ENCODE data around the gene SLC25A25. TPM values are rescaled to one million over a fixed set of nuclear protein-coding genes. Genes with fewer than 3 reads are reported as not detected.
A peak's percentile ranks its signal among the peaks of the same experiment; 100 is the strongest.

Gene SLC25A25
- total RNA-seq, 3 donors from 2014 or later, result 27.2 to 43.9 (median 33.1) TPM

- Histone ChIP-seq H3K4me3 (peak overlapping the region in 1 of 3 donors; percentile 19), H3K27ac (peak overlapping the region; percentile 93 to 94), H3K27me3 (no peaks in the 10 kb centered on the region), H3K9me3 (no peaks in the 10 kb centered on the region), H3K36me3 (no peaks in the 10 kb centered on the region), H3K4me1 (peaks cover 9 to 20% of the 10 kb centered on the region in 2 donors)
- intact Hi-C loops (cut with DNase I; ENCODE audit: low total_unique reads), result no loop called here
- no peak for DNase-seq (ENCODE audit: low spot score in 2 of 2)
- TF ChIP-seq POLR2AphosphoS5 (IDR thresholded peaks at IDR 0.05), result no peak
- no peak for TF ChIP-seq CTCF (IDR thresholded peaks at IDR 0.05)
- no peak for TF ChIP-seq POLR2A (IDR thresholded peaks at IDR 0.05)
These were observed 80.5 kb downstream of the SLC25A25 start for GRCh38 chr9:128148509-128149000.

GRCh38 chr9:128149001-128149701 is 81.1 kb downstream of the SLC25A25 start, which contains the start of gene LCN2:
Gene LCN2 (plus strand): TSS chr9:128149453. CDS start chr9:128149526, 73 bp downstream.
- Histone ChIP-seq H3K4me1 (peaks cover 9 to 20% of the 10 kb centered on the region in 2 donors), H3K36me3 (no peaks in the 10 kb centered on the region), H3K27me3 (no peaks in the 10 kb centered on the region), H3K27ac (peak within 1 kb of the TSS; percentile 93 to 94), H3K9me3 (no peaks in the 10 kb centered on the region), H3K4me3 (peak within 1 kb of the TSS in 1 of 3 donors; percentile 39)
- DNase-seq (ENCODE audit: low spot score in 2 of 2), result peak; percentile 73 to 90
- intact Hi-C loops (cut with DNase I; ENCODE audit: low total_unique reads), result no loop called here
- no peak for TF ChIP-seq CTCF (IDR thresholded peaks at IDR 0.05)
- peak; percentile 29 to 79 (median 73) for TF ChIP-seq POLR2AphosphoS5 (IDR thresholded peaks at IDR 0.05)

GRCh38 chr9:128149951-128150593 is 82.0 kb downstream of the SLC25A25 start:
- DNase-seq (ENCODE audit: low spot score in 2 of 2), result no peak
- Histone ChIP-seq H3K27ac (peak overlapping the region; percentile 93 to 94), H3K9me3 (no peaks in the 10 kb centered on the region), H3K4me1 (peaks cover 9 to 20% of the 10 kb centered on the region in 2 donors), H3K27me3 (no peaks in the 10 kb centered on the region), H3K4me3 (no peak overlapping the region), H3K36me3 (no peaks in the 10 kb centered on the region)
- no peak for TF ChIP-seq CTCF (IDR thresholded peaks at IDR 0.05)
- no peak for TF ChIP-seq POLR2AphosphoS5 (IDR thresholded peaks at IDR 0.05)
- no peak for TF ChIP-seq POLR2A (IDR thresholded peaks at IDR 0.05)
- intact Hi-C loops (cut with DNase I; ENCODE audit: low total_unique reads), result no loop called here

GRCh38 chr9:128150594-128151308 is 82.7 kb downstream of the SLC25A25 start:
- Histone ChIP-seq H3K4me3 (no peak overlapping the region), H3K27me3 (no peaks in the 10 kb centered on the region), H3K36me3 (no peaks in the 10 kb centered on the region), H3K9me3 (no peaks in the 10 kb centered on the region), H3K4me1 (peaks cover 9 to 20% of the 10 kb centered on the region in 2 donors), H3K27ac (peak overlapping the region; percentile 93 to 94)
- intact Hi-C loops (cut with DNase I; ENCODE audit: low total_unique reads), result no loop called here
- TF ChIP-seq POLR2AphosphoS5 (IDR thresholded peaks at IDR 0.05) (no peak), CTCF (IDR thresholded peaks at IDR 0.05) (no peak), POLR2A (IDR thresholded peaks at IDR 0.05) (no peak)
- DNase-seq (ENCODE audit: low spot score in 2 of 2), result no peak
